Measurements from ENCODE around the gene FOXC1. TPM values are rescaled to one million over a fixed set of nuclear protein-coding genes. Genes with fewer than 3 reads are reported as not detected.

Gene FOXC1
- total and polyA plus RNA-seq, 2 donors (not counting 1 experiment from before 2014, with no cell fraction given) = 0.04 to 0.52 TPM

DNA sequence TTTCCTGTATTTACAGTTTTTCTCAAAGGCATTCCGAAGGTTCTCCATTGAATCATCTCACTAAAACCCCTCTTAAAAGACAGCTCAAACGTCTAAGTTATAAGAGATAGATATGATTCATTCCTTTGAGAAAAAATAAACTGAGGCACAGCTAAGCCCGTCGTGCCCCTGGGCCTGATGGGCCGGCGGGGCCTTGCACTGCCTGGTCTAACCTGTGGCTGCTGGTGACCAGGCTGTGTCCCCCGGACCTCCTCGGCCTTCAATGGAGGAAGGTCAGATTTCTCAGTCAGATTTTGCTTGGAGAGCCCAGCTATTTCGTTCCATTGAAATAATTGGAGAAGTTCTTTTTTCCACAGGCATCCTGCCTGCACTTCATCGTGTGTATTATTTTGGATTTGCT is 11.3 kb upstream of the FOXC1 start:
- no peak overlapping the region for H3K4me3 Mint-ChIP-seq
- Histone ChIP-seq H3K4me3 (ENCODE audit: control extremely low read depth in 1 of 5, extremely low read depth in 1 of 5, insufficient read depth in 1 of 5, low read depth in 2 of 5, low read length in 4 of 5) (no peak overlapping the region), H3K27me3 (replicated peaks in 1 of 4; ENCODE audit: control extremely low read depth in 1 of 4, control insufficient read depth in 3 of 4, insufficient read depth in 4 of 4, low read length in 3 of 4) (peaks cover 0 to 56% (median 33%) of the 10 kb centered on the region in 4 experiments), H2AFZ (ENCODE audit: insufficient read depth, low read depth, low read length, poor library complexity, severe bottlenecking) (no peak overlapping the region), H3K79me2 (ENCODE audit: control insufficient read depth, insufficient read depth, low read length) (no peaks in the 10 kb centered on the region), H3K36me3 (replicated peaks in 1 of 2; ENCODE audit: control extremely low read depth in 1 of 2, control insufficient read depth in 1 of 2, extremely low read depth in 1 of 2, insufficient read depth in 2 of 2, low read length in 1 of 2) (no peaks in the 10 kb centered on the region), H3K4me1 (ENCODE audit: control insufficient read depth in 2 of 2, insufficient read depth in 2 of 2, low read length in 2 of 2) (peaks cover 3 to 5% of the 10 kb centered on the region in 2 donors), H3K9me3 (ENCODE audit: control extremely low read depth in 1 of 3, control insufficient read depth in 2 of 3, insufficient read depth in 1 of 3, low read length in 2 of 3) (no peaks in the 10 kb centered on the region), H4K20me1 (ENCODE audit: control insufficient read depth, insufficient read depth, low read length, poor library complexity, severe bottlenecking) (no peaks in the 10 kb centered on the region), H3K9ac (ENCODE audit: low read length) (no peak overlapping the region), H3K4me2 (replicated peaks; ENCODE audit: low read depth, low read length, poor library complexity, severe bottlenecking) (no peak overlapping the region), H3K27ac (ENCODE audit: low read length in 2 of 2) (no peak overlapping the region)
- WGBS (ENCODE audit: insufficient coverage) = 94% methylated on average over 7 of the region's 10 CpGs
- H3K4me1 Mint-ChIP-seq = no peaks in the 10 kb centered on the region
- TF ChIP-seq EZH2 (IDR thresholded peaks at IDR 0.05; ENCODE audit: borderline replicate concordance, insufficient read depth, low read depth, low read length, poor library complexity, severe bottlenecking) = no peak
- TF ChIP-seq, protein P1, sequence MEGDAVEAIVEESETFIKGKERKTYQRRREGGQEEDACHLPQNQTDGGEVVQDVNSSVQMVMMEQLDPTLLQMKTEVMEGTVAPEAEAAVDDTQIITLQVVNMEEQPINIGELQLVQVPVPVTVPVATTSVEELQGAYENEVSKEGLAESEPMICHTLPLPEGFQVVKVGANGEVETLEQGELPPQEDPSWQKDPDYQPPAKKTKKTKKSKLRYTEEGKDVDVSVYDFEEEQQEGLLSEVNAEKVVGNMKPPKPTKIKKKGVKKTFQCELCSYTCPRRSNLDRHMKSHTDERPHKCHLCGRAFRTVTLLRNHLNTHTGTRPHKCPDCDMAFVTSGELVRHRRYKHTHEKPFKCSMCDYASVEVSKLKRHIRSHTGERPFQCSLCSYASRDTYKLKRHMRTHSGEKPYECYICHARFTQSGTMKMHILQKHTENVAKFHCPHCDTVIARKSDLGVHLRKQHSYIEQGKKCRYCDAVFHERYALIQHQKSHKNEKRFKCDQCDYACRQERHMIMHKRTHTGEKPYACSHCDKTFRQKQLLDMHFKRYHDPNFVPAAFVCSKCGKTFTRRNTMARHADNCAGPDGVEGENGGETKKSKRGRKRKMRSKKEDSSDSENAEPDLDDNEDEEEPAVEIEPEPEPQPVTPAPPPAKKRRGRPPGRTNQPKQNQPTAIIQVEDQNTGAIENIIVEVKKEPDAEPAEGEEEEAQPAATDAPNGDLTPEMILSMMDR (IDR thresholded peaks at IDR 0.05) = no peak
- intact Hi-C loops (cut with micrococcal nuclease) = no loop called here
- DNase-seq = no peak
- H3K27me3 Mint-ChIP-seq = peaks cover 70% of the 10 kb centered on the region
- ATAC-seq (ENCODE audit: low read depth) = no peak
- CTCF ChIA-PET = interaction anchor here (1.0 to 10.4 kb wide), 12 partner anchors 8 to 1152 kb away, joined by 3 to 143 read pairs (median 16); partner anchors contain the start of gene MYLK4
- POLR2A ChIA-PET = no interaction called here
- no peaks in the 10 kb centered on the region for H3K9me3 Mint-ChIP-seq (ENCODE audit: insufficient read depth)
- H3K27ac Mint-ChIP-seq = no peak overlapping the region

DNA sequence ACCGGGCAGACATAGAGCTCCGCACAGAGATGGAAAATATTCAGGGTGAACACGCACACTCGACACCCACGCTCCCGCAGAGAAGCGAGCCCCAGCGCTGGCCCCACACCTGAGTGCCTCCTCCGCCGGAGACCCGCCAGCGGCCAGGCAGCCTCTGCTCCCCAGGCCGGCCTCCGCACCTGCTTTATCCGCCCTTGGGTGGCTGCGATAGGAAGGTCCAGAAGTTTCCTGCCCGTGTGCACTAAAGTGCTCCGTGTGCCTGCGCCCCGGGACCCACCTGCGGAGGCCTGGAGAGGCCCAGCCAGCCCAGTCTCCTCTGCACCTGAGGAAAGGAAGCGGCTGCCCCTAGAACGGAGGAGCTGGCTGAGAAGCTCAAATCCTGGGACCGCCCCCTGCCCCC is 10.8 kb upstream of the FOXC1 start:
- Histone ChIP-seq H3K4me1 (ENCODE audit: control insufficient read depth in 2 of 2, insufficient read depth in 2 of 2, low read length in 2 of 2) (peaks cover 3 to 5% of the 10 kb centered on the region in 2 donors), H4K20me1 (ENCODE audit: control insufficient read depth, insufficient read depth, low read length, poor library complexity, severe bottlenecking) (no peaks in the 10 kb centered on the region), H3K4me2 (replicated peaks; ENCODE audit: low read depth, low read length, poor library complexity, severe bottlenecking) (no peak overlapping the region), H3K27me3 (replicated peaks in 1 of 4; ENCODE audit: control extremely low read depth in 1 of 4, control insufficient read depth in 3 of 4, insufficient read depth in 4 of 4, low read length in 3 of 4) (peaks cover 0 to 60% (median 38%) of the 10 kb centered on the region in 4 experiments), H3K4me3 (ENCODE audit: control extremely low read depth in 1 of 5, extremely low read depth in 1 of 5, insufficient read depth in 1 of 5, low read depth in 2 of 5, low read length in 4 of 5) (no peak overlapping the region), H3K36me3 (replicated peaks in 1 of 2; ENCODE audit: control extremely low read depth in 1 of 2, control insufficient read depth in 1 of 2, extremely low read depth in 1 of 2, insufficient read depth in 2 of 2, low read length in 1 of 2) (no peaks in the 10 kb centered on the region), H3K79me2 (ENCODE audit: control insufficient read depth, insufficient read depth, low read length) (no peaks in the 10 kb centered on the region), H2AFZ (ENCODE audit: insufficient read depth, low read depth, low read length, poor library complexity, severe bottlenecking) (no peak overlapping the region), H3K9ac (ENCODE audit: low read length) (no peak overlapping the region), H3K27ac (ENCODE audit: low read length in 2 of 2) (no peak overlapping the region), H3K9me3 (ENCODE audit: control extremely low read depth in 1 of 3, control insufficient read depth in 2 of 3, insufficient read depth in 1 of 3, low read length in 2 of 3) (no peaks in the 10 kb centered on the region)
- Mint-ChIP-seq H3K4me3 (no peak overlapping the region), H3K27ac (no peak overlapping the region), H3K9me3 (ENCODE audit: insufficient read depth) (no peaks in the 10 kb centered on the region), H3K27me3 (peaks cover 72% of the 10 kb centered on the region), H3K4me1 (no peaks in the 10 kb centered on the region)
- WGBS (ENCODE audit: insufficient coverage) = 93% methylated on average over 24 of the region's 24 CpGs
- intact Hi-C loops (cut with micrococcal nuclease) = no loop called here
- POLR2A ChIA-PET = no interaction called here
- TF ChIP-seq EZH2 (IDR thresholded peaks at IDR 0.05; ENCODE audit: borderline replicate concordance, insufficient read depth, low read depth, low read length, poor library complexity, severe bottlenecking) = no peak
- TF ChIP-seq, protein P1 (IDR thresholded peaks at IDR 0.05) = no peak
- DNase-seq (no peak), ATAC-seq (ENCODE audit: low read depth) (no peak)
- CTCF ChIA-PET = interaction anchor here (1.4 to 10.4 kb wide), 6 partner anchors 505 to 1151 kb away, joined by 4 to 143 read pairs (median 16); partner anchors contain the start of gene MYLK4

Data from B cell (primary cell).